OCI-LY1 (cell line): ENCODE data around the gene SPSB3.

Experiments
- H2AFZ ChIP-seq: fragments of 200-600 bp; sonication (generic), shearing (Covaris generic); 2 replicates; pipeline ENCODE4 v1.6.0; 2014; ENCODE audit warnings: antibody characterized with exemption, mild to moderate bottlenecking, low read length
- H3F3A ChIP-seq: fragments of 200-600 bp; sonication (generic), shearing (Covaris generic); 2 replicates; pipeline ENCODE4 v1.6.0; 2014; ENCODE audit warnings: mild to moderate bottlenecking, antibody characterized with exemption, low read length, moderate library complexity; ENCODE audit not compliant: insufficient read depth
- H3K27ac ChIP-seq: fragments of 200-600 bp; sonication (generic); 2 replicates; pipeline ENCODE4 v1.5.1; 2014; ENCODE audit warnings: low read length, mixed run types, mild to moderate bottlenecking, low read depth; ENCODE audit not compliant: poor library complexity, severe bottlenecking
- H3K27me3 ChIP-seq: fragments of 200-600 bp; sonication (generic); 2 replicates; pipeline ENCODE4 v1.6.0; 2014; ENCODE audit warnings: antibody characterized with exemption, mild to moderate bottlenecking, low read length, moderate library complexity; ENCODE audit not compliant: insufficient read depth
- H3K36me3 ChIP-seq: fragments of 200-600 bp; sonication (generic); 2 replicates; pipeline ENCODE4 v1.6.1; 2014; ENCODE audit warnings: mild to moderate bottlenecking, antibody characterized with exemption, low read length, moderate library complexity, mixed read lengths; ENCODE audit not compliant: insufficient read depth
- H3K4me1 ChIP-seq: fragments of 200-600 bp; sonication (generic); 2 replicates; pipeline ENCODE4 v1.5.1; 2014; ENCODE audit warnings: mild to moderate bottlenecking, low read length, moderate library complexity; ENCODE audit not compliant: insufficient read depth, severe bottlenecking
- H3K4me2 ChIP-seq: fragments of 200-600 bp; sonication (generic), shearing (Covaris generic); 2 replicates; pipeline ENCODE4 v1.6.1; 2014; ENCODE audit warnings: low read length
- H3K4me3 ChIP-seq: fragments of 200-600 bp; sonication (generic); 2 replicates; pipeline ENCODE4 v1.5.1; 2014; ENCODE audit warnings: low read length, low read depth, mild to moderate bottlenecking, mixed read lengths; ENCODE audit not compliant: poor library complexity, severe bottlenecking
- H3K79me2 ChIP-seq: fragments of 200-600 bp; shearing (Covaris generic); 2 replicates; pipeline ENCODE4 v1.6.1; 2016; ENCODE audit warnings: mixed run types, low read length, mixed read lengths; ENCODE audit not compliant: insufficient read depth
- H3K9ac ChIP-seq: fragments of 200-600 bp; sonication (generic), shearing (Covaris generic); 2 replicates; pipeline ENCODE4 v1.6.1; 2014; ENCODE audit warnings: mild to moderate bottlenecking, low read length, mixed read lengths
- H3K9me2 ChIP-seq: fragments of 200-600 bp; sonication (generic), shearing (Covaris generic); 2 replicates; pipeline ENCODE4 v1.6.1; 2014; ENCODE audit warnings: low read depth, mild to moderate bottlenecking, low read length, mixed read lengths
- H3K9me3 ChIP-seq: fragments of 200-600 bp; shearing (Covaris generic); 2 replicates; pipeline ENCODE4 v1.6.1; 2014; ENCODE audit warnings: low read length, mixed read lengths
- H4K20me1 ChIP-seq: fragments of 200-600 bp; sonication (generic), shearing (Covaris generic); 2 replicates; pipeline ENCODE4 v1.6.0; 2016; ENCODE audit warnings: mild to moderate bottlenecking, low read length; ENCODE audit not compliant: insufficient read depth
- EZH2 ChIP-seq: fragments of 200-600 bp; sonication (generic), shearing (Covaris generic); IDR thresholded peaks from 2 replicates; pipeline ENCODE4 v1.8.0; 2017; ENCODE audit warnings: borderline replicate concordance, mixed run types, mild to moderate bottlenecking, antibody characterized with exemption, low read length, moderate library complexity, mixed read lengths
- TF ChIP-seq, protein P1 (sequence below): fragments of 200-600 bp; sonication (generic), shearing (Covaris generic); IDR thresholded peaks from 2 replicates; pipeline ENCODE4 v1.5.1; 2017; ENCODE audit warnings: mild to moderate bottlenecking, antibody characterized with exemption, low read length, moderate library complexity, mixed read lengths

The SPSB3 gene

DNA sequence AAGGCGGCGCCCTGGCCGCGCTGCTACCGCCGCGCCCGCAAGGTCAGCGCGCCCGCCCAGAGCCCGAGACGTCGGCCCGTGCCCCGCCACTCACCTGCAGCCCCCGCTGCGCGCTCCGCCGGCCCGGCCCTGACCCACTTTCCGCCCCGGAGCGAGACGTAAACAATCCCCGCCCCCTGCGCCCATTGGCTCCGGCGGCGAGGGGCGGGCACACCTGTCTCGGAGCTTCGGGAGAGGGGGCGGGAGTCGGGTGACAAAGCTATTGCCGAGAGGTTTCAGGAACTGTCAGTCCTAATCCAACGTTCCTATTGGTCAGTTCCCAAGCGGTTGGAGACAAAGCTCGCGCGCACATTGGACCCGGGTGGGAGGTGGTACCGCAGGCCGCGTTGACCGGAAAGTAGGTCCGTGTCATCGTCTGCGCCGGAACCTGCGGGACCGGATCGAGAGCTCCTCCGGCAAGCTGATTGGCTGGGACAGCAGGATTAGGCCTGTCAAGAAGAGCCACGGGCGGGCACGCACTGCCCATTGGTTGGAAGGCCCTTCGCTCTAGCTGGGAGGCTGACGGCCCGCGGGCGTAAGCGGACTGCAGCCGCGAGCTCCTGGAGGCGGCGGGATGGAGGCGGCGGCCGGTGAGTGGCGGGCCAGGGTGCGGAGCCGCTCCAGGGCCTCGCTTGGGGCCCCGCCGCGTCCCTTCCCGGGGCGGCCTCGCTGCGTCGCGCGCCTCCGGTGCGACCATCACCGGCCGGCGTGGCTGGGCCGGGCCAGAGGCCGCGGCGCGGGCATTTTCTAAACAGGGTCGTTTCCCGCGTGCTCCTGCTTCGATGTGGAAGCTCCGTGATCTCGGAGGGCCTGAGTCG, at the start of gene SPSB3, which contains the start of gene NUBP2:
Gene SPSB3 (minus strand): TSS at position 164 of the 857 bp plus-strand sequence. CDS start 1,088 bp downstream, outside the sequence.
Gene NUBP2 (plus strand): TSS at position 553 of the 857 bp plus-strand sequence. CDS start 61 bp downstream, at position 614.
- Histone ChIP-seq H3K9ac (peak within 1 kb of the TSS; percentile 93), H3K27ac (peak within 1 kb of the TSS; percentile 30), H3K79me2 (peaks cover 6% of the 10 kb centered on the region), H3K4me2 (peak within 1 kb of the TSS; percentile 82), H3K36me3 (peaks cover 57% of the 10 kb centered on the region), H2AFZ (no peak within 1 kb of the TSS), H3K4me3 (peak within 1 kb of the TSS; percentile 97), H3F3A (0 out of 2 replicates have a peak, but pooled peaks cover 3% of the 10 kb centered on the region), H3K9me2 (no peaks in the 10 kb centered on the region), H3K9me3 (no peaks in the 10 kb centered on the region), H4K20me1 (no peaks in the 10 kb centered on the region), H3K27me3 (no peaks in the 10 kb centered on the region), H3K4me1 (peaks cover 20% of the 10 kb centered on the region)
- TF ChIP-seq EZH2: no peak
- TF ChIP-seq, protein P1, sequence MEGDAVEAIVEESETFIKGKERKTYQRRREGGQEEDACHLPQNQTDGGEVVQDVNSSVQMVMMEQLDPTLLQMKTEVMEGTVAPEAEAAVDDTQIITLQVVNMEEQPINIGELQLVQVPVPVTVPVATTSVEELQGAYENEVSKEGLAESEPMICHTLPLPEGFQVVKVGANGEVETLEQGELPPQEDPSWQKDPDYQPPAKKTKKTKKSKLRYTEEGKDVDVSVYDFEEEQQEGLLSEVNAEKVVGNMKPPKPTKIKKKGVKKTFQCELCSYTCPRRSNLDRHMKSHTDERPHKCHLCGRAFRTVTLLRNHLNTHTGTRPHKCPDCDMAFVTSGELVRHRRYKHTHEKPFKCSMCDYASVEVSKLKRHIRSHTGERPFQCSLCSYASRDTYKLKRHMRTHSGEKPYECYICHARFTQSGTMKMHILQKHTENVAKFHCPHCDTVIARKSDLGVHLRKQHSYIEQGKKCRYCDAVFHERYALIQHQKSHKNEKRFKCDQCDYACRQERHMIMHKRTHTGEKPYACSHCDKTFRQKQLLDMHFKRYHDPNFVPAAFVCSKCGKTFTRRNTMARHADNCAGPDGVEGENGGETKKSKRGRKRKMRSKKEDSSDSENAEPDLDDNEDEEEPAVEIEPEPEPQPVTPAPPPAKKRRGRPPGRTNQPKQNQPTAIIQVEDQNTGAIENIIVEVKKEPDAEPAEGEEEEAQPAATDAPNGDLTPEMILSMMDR: no peak

DNA sequence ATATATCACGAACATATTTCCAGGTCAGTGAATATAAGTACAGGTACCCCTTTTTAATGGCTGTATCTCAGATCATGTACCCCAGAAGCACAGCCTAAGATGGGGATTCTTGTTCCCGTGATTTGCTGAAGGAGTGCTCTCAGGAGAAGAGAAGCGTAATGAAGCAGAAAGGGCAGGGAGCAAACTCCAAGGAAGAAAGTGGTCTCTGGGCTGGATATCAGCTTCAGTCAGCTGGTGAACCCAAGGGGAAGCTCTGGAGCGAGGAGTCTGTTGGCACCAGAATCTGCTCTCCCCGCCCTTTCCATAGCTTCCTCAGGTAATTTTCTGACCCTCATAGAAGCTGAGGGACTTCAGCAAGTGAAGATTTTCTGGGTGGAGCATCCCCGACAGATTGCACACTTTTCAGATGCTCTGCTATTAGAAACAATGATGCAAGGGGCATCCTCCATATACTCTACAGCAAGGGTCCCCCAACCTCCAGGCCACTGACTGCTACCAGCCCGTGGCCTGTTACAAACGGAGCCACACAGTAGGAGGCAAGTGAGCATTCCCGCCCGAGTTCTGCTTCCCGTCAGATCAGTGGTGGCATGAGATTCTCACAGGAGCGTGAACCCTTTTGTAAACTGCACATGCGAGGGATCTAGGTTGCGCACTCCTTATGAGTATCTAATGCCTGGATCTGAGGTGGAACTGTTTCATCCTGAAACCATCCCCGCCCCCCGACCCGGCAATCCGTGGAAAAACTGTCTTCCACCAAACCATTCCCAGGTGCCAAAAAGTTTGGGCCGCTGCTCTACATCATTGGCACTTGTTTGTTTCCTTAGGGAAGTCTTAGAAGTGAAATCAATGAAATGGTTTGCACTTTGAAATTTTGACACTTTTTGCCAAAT, 49.1 kb upstream of the SPSB3 start:
- no peak for TF ChIP-seq EZH2
- TF ChIP-seq, protein P1: no peak
- no peaks in the 10 kb centered on the region for H3K9me3 ChIP-seq
- H3K36me3 ChIP-seq: no peaks in the 10 kb centered on the region; the same call in 1 of the 2 replicates
- no peaks in the 10 kb centered on the region for H4K20me1 ChIP-seq
- no peaks in the 10 kb centered on the region for H3K9me2 ChIP-seq
- no peak overlapping the region for H3K9ac ChIP-seq
- H3K79me2 ChIP-seq: no peaks in the 10 kb centered on the region
- no peak overlapping the region for H3K4me3 ChIP-seq
- no peaks in the 10 kb centered on the region for H3F3A ChIP-seq
- no peak overlapping the region for H3K27ac ChIP-seq
- no peak overlapping the region for H3K4me2 ChIP-seq
- peaks cover 8% of the 10 kb centered on the region for H3K4me1 ChIP-seq
- H2AFZ ChIP-seq: no peak overlapping the region
- no peaks in the 10 kb centered on the region; the same call in 1 of the 2 replicates for H3K27me3 ChIP-seq

DNA sequence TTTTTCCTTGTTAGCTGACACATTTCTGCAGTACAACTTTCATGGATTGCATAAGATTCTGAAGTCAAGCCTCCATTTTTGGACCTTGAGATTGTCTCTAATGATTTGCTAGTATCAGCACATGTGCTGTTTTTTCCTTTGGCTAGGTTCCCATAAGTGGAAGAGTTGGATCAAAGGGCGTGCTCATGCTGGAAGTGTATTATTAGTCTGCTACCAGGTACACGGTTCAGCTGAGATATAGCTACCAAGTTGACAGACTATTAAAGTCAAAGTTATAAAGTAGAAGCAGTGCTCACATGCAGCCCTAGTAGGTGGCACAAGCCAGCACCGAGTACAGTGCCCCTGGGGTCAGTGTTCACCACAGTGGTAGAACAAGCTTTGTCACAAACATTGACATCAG, 47.8 kb upstream of the SPSB3 start:
- H3F3A ChIP-seq: no peaks in the 10 kb centered on the region
- H3K27ac ChIP-seq: no peak overlapping the region
- no peak overlapping the region for H2AFZ ChIP-seq
- H3K79me2 ChIP-seq: no peaks in the 10 kb centered on the region
- TF ChIP-seq, protein P1: no peak
- TF ChIP-seq EZH2: no peak
- no peaks in the 10 kb centered on the region for H3K9me2 ChIP-seq
- H3K9me3 ChIP-seq: no peaks in the 10 kb centered on the region
- peaks cover 8% of the 10 kb centered on the region for H3K4me1 ChIP-seq
- no peak overlapping the region for H3K9ac ChIP-seq
- no peak overlapping the region for H3K4me3 ChIP-seq
- H3K4me2 ChIP-seq: no peak overlapping the region
- H3K27me3 ChIP-seq: peaks cover 4% of the 10 kb centered on the region; the same call in 1 of the 2 replicates
- H4K20me1 ChIP-seq: no peaks in the 10 kb centered on the region
- H3K36me3 ChIP-seq: no peaks in the 10 kb centered on the region; the same call in 1 of the 2 replicates
